ES-I3 (cell line): ENCODE results near the gene NPAT.

Source experiments
- H3K36me3 ChIP-seq: 2 replicates; pipeline ENCODE4 v1.6.1; 2013; ENCODE audit warnings: mild to moderate bottlenecking, low read length, control low read depth, moderate library complexity; ENCODE audit not compliant: insufficient read depth
- H3K4me1 ChIP-seq: 2 replicates; pipeline ENCODE4 v1.6.1; 2013; ENCODE audit warnings: mild to moderate bottlenecking, control low read depth, low read length; ENCODE audit not compliant: insufficient read depth
- H3K9ac ChIP-seq: 2 replicates; pipeline ENCODE4 v1.6.1; 2013; ENCODE audit warnings: low read depth, mild to moderate bottlenecking, low read length, moderate library complexity
- H3K9me3 ChIP-seq: 2 replicates; pipeline ENCODE4 v1.6.1; 2013; ENCODE audit warnings: mild to moderate bottlenecking, low read length, moderate library complexity; ENCODE audit not compliant: control insufficient read depth, insufficient read depth

NPAT gene

DNA sequence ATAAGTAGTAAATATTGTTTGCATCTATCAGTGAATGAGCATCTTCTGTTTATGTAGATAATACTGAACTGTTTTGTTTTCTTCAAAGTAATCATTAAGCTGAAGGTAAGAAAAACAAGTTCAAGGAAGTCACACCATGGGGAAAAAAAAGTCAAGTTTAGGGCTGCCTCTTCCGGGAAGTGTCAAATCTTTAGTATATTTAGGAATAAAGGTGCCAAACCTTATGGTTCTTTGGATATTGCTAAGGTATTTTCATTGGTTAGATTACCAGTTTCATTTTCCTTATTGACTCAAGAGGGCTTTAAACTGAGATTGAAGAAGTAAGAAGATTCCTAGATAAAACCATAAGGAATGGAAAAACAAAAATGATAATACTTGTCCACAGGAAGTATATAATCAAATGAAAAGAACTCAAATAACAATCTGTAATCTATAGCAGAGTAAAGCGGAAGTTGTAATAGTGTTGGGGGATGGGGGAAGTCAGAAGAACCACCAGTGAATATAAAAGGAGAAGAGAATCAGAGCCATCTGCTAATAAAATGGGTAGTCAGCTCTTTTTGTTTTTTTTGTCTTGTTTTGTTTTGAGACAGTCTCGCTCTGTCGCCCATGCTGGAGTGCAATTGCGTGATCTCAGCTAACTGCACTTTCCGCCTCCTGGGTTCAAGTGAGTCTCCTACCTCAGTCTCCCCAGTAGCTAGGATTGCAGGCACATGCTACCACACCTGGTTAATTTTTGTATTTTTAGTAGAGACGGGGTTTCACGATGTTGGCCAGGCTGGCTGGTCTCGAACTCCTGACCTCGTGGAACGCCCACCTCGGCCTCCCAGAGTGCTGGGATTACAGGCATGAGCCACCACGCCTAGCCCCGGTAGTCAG is 2.7 kb upstream of the NPAT start:
- peaks cover 14% of the 10 kb centered on the region for H3K4me1 ChIP-seq
- no peak overlapping the region for H3K9ac ChIP-seq
- H3K36me3 ChIP-seq: no peaks in the 10 kb centered on the region
- no peaks in the 10 kb centered on the region for H3K9me3 ChIP-seq

DNA sequence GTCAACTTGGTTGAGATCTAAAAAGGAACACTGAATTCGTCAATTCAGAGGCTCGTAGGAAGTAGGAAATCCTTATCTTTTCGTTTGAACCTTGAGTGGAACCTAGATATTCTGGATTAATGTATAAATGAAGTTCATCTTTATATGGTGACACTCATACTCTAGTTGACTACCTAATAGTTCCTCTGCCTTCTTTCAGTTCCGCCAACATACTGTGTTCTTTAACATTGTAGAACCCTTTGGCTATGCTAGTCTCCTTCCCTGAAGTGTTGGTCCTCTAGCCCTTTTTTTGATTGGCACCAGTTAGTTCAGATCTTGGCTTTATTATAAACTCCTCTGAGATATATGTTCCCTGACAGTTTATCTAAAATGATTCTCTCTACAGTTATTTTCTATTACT is 1.9 kb upstream of the NPAT start:
- H3K9ac ChIP-seq: peak overlapping the region; percentile 84; the same call in 1 of the 2 replicates

DNA sequence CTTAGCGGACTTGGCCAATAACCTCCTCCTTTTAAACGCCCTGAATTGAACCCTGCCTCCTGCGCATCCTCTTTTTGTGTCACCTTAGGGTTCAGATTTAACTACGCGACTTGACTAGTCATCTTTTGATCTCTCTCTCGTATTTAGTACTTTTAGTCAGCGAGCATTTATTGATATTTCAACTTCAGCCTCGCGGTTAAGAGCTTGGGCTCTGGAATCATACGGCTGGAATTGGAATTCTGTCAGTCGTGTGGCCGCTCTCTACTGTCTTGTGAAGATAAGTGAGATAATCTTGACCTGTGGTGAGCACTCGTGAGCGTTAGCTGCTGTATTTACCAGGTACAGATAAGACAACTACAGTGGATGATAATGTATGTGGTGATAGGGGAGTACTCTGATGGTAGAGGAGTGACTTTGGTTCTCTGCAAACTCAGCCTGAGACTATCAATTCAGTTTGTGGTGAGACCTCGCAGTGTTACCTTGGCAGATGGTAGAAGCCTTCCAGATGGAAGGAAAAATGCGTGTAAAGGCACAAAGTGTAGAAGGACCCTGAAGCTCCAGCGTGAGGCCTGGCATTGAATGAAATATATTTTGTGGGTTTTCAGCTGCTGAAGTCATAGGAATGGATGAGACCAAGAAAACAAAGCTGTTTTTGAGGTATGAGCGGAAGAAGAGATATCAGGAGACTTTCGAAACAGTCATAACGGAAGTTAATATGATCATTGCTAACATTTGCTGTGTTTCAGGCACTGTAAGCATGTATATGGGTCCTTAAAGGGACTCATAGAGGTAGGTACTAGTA is 1.1 kb upstream of the NPAT start:
- Histone ChIP-seq H3K4me1 (peaks cover 19% of the 10 kb centered on the region), H3K9ac (peak overlapping the region; percentile 84), H3K9me3 (no peaks in the 10 kb centered on the region), H3K36me3 (no peaks in the 10 kb centered on the region)

More for the DNA sequence above, 1.9 kb upstream of the NPAT start:
- Histone ChIP-seq H3K4me1 (peaks cover 14% of the 10 kb centered on the region), H3K36me3 (no peaks in the 10 kb centered on the region), H3K9me3 (no peaks in the 10 kb centered on the region)

DNA sequence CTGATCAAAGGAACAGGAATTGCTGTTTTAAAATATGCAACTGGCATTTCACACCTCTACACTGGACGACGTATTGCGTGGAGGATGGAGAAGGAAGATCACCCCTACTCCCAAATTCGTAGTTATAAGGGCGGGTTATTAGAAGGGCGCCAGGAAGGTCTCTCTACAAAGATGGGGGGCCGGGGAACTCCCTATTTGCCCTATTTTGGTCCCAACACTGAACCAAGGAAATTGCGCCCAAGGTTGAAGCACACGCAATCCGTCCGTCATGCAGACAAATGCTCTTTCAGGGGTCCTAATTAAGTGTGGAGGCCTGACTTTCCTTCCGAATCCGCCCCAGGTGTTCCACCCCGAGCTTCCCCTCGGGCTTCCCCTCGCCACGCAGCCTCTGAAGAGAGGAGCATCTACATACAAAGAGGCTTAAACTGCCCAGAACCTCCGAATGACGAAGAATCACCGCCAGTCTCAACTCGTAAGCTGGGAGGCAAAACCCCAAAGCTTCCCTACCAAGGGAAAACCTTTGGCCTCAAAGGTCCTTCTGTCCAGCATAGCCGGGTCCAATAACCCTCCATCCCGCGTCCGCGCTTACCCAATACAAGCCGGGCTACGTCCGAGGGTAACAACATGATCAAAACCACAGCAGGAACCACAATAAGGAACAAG is 396 bp downstream of the NPAT start:
- H3K36me3 ChIP-seq: no peaks in the 10 kb centered on the region
- H3K9me3 ChIP-seq: no peaks in the 10 kb centered on the region
- H3K9ac ChIP-seq: peak overlapping the region; percentile 84
- peaks cover 19% of the 10 kb centered on the region for H3K4me1 ChIP-seq

DNA sequence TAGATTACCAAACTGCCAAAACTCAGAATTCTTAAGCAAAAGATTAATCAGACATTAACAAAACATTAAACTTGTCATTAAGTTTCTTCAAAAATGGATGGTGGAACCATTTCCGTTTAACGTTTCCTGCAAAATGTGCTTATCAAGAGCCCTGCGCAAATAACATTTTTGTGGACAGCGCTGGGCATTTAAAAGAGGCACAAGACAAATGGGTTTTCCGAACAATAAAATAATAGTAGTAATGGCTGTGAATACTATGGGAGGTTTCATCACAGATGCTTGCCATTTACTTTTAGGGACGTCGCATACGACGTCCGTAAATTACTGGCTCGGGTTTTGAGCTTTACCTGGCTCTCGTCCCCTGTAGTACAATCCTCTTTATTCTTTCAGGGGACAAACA is 1.1 kb downstream of the NPAT start:
- Histone ChIP-seq H3K4me1 (peaks cover 19% of the 10 kb centered on the region), H3K9ac (peak overlapping the region; percentile 84), H3K36me3 (no peaks in the 10 kb centered on the region), H3K9me3 (no peaks in the 10 kb centered on the region)

DNA sequence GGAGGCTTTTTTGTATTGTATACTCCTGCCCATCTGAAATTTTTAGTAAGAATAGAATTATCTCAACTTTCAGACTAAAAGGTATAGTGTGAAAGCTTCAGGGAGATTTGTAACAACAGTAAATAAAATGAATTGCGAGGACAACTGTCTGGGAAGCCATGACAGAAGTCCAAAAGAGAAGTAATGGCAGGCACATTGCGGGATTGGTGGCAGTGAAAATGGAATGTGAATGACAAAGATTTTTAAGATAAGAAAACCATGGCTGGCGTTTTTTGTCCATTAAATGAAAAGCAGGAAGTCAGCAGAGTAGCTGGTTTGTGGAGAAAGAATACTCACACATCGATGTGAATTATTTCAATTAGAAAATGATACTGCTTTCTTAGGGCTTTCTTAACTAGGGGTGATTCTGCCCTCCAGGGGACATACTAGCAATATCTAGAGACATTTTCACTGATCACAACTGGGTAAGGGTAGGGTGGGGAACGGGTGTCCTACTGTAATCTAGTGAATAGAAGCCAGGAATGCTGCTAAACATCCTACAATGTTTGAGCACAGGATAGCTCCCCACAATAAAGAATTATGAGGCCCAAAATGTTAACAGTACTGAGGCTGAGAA is 1.6 kb downstream of the NPAT start:
- H3K9me3 ChIP-seq: no peaks in the 10 kb centered on the region
- H3K4me1 ChIP-seq: peaks cover 19% of the 10 kb centered on the region
- peak overlapping the region; percentile 84; the same call in 1 of the 2 replicates for H3K9ac ChIP-seq
- no peaks in the 10 kb centered on the region for H3K36me3 ChIP-seq

DNA sequence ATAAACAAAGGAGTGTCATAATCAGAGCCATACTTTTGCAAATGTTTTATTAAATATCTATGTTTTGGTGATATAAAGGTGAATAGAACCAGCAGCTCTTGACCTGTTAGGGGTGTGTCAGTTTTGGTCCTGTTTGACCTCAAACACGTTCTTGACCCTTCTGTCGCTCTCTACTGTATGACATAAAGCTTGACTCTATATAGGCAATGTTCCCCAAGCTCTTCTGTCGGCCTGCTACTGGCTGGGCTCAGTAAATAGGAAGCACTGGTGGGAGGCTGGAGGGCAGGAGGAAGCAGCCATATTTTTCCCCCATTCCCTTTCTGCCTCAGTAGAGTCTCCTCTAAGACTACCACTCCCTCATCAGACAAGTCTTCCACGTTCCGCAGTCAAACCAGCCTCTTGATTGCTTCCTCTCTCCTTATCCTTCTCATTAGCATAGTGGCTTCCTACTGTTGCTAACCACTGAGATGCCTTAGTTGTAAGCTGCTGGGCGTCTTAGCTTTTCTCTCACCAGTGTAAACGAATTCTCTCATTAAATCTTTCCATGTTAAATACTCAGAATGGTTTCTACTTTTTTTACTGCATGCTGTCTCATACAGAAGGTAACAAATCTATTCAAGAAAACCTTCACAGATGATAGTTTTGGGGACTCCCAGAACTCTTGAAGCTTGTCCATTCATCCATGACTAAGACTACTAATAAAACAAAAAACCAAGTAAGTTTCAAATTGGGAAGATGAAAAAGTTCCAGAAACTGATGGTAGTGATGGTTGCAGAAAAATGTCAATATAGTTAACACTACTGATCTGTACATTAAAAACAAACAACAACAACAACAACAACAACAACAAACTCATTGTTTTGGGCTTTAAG is 3.3 kb downstream of the NPAT start:
- Histone ChIP-seq H3K9me3 (no peaks in the 10 kb centered on the region), H3K9ac (no peak overlapping the region), H3K4me1 (peaks cover 5% of the 10 kb centered on the region), H3K36me3 (no peaks in the 10 kb centered on the region)

DNA sequence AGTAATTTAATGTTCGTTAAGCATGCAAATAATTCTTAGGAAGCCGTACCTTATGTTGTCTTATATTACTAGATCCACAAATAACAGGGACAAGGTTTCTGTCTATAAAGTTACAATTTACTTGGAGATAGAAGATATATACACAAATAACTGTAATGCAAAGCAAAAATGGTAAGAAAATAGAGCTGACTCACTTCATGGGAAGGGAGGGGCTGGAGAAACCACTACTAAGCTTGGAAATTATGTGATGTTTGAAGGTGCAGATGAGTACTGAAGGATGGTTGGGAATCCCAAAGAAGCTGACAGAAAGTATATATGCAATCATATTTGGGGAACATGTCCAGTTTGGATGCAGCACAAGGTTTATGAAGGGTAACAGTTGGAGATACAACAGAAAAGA is 4.0 kb downstream of the NPAT start:
- peaks cover 5% of the 10 kb centered on the region for H3K4me1 ChIP-seq
- no peak overlapping the region for H3K9ac ChIP-seq
- peaks cover 3% of the 10 kb centered on the region; the same call in 1 of the 2 replicates for H3K36me3 ChIP-seq
- H3K9me3 ChIP-seq: no peaks in the 10 kb centered on the region

DNA sequence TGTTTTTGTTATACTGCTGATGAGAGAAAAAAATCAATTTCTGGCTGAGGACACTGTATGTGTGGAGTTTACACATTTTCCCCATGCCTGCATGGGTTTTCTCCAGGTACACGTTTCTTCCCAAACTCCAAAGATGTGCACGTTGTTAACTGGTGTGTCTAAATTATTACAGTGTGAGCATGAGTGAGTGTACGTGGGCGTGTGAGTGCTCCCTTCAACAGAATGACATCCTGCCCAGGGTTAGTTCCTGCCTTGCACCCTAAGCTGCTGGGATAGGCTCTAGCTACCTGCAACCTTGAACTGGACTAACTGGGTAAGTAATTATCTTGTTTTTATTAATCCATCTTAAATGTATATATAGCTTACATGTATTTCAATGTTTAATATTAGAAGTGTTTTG is 5.5 kb downstream of the NPAT start:
- Histone ChIP-seq H3K9me3 (no peaks in the 10 kb centered on the region), H3K9ac (no peak overlapping the region), H3K36me3 (peaks cover 3% of the 10 kb centered on the region; the same call in 1 of the 2 replicates), H3K4me1 (peaks cover 5% of the 10 kb centered on the region)

DNA sequence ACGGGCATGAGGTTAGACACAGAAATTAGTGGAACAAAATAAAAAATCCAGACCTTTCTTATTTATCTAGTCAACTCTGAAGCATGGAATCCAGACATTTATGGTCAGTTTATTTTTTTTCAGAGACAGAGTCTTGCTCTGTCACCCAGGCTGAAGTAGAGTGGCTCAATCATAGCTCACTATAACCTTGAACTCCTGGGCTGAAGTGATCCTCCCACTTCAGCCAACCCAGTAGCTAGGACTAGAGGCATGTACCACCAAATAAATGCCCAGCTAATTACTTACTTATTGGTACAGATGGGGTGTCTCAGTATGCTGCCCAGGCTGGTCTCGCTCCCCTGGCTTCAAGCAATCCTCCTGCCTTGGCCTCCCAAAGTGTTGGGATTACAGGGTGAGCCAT is 8.7 kb downstream of the NPAT start:
- Histone ChIP-seq H3K4me1 (no peaks in the 10 kb centered on the region; the same call in 1 of the 2 replicates), H3K9ac (no peak overlapping the region), H3K36me3 (peaks cover 3% of the 10 kb centered on the region; the same call in 1 of the 2 replicates), H3K9me3 (no peaks in the 10 kb centered on the region)

DNA sequence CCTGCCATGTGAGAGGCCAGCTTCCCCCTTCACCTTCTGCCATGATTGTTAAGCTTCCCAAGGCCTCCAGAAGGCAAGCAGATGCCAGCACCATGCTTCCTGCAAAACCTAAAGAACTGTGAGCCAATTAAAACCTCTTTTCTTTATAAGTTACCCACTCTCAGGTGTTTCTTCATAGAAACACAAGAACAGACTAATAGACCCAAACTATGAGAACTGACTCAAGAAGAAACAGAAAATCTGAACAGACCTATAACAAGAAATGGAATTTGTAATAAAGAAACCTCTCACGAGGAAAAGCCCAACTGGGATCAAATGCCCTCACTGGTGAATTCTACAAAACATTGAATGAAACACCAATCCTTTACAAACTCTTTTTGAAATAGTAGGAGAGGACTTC is 12.0 kb downstream of the NPAT start:
- Histone ChIP-seq H3K9me3 (peaks cover 10% of the 10 kb centered on the region), H3K36me3 (peaks cover 23% of the 10 kb centered on the region), H3K9ac (no peak overlapping the region), H3K4me1 (no peaks in the 10 kb centered on the region)

DNA sequence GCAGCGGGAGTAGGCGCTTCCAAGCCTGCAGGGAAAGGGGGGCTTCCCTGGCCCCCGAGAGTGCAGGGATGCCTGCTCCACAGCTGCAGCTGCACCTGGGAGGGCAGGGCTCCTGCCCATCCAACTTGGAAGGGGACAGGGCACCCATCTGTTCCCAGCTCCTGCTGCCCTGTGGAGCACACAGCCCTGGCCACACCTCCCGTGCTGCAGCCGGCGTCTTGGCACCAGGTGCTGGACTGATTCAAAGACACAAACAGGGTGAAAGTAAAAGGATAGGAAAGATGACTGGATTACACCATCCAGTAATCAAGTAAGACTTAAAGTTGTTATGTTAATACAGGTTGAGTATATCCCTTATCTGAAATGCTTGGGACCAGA is 14.8 kb downstream of the NPAT start:
- H3K36me3 ChIP-seq: peaks cover 32% of the 10 kb centered on the region
- H3K4me1 ChIP-seq: no peaks in the 10 kb centered on the region
- no peak overlapping the region for H3K9ac ChIP-seq
- peaks cover 21% of the 10 kb centered on the region for H3K9me3 ChIP-seq

DNA sequence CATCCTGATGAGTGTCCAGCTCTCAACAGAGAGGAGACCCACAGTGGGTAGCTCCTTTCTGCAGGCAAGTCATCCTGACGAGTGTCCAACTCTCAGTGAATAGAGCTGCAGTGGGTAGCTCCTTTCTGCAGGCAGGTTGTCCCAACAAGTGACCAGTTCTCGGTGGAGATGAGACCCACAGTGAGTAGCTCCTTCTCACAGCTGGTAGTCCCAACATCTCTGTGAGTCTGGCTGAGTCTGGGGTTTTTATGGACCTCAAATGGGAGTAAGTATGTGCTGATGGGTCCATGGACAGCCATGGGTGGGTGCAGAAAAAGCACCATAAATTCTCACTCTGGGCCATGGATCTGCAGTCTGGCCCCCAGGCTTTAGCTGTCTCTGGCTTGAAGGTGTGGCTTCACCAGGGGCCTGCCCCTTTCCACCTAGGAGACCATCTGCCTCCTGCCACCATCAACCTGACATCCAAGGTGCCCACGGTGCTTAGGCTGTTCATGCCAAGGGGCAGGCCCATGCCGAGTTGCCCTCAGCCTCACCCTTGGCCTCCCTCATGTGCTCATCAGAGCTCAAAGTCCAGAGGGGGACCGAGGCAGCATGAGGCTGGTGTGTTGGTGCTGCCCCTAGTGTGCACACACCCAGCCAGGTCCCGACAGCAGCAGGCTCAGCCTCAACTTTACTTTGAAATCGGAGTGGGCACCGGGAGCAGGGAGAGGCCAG is 15.3 kb downstream of the NPAT start:
- peaks cover 32% of the 10 kb centered on the region for H3K36me3 ChIP-seq
- no peak overlapping the region for H3K9ac ChIP-seq
- no peaks in the 10 kb centered on the region for H3K4me1 ChIP-seq
- peaks cover 21% of the 10 kb centered on the region for H3K9me3 ChIP-seq
